Measurements from ENCODE around the gene PLB1. TPM values are rescaled to one million over a fixed set of nuclear protein-coding genes. Genes with fewer than 3 reads are reported as not detected.

Gene PLB1
- total RNA-seq, 1 donor from 2014 or later, result 0.64 TPM

- no peak overlapping the region for H3K4me3 Mint-ChIP-seq
- CTCF ChIA-PET, result no interaction called here
- H3K27ac Mint-ChIP-seq, result no peak overlapping the region
- H3K36me3 Mint-ChIP-seq (ENCODE audit: low read depth), result no peaks in the 10 kb centered on the region
- no peak for TF ChIP-seq CTCF (IDR thresholded peaks at IDR 0.05)
- POLR2A ChIA-PET, result interaction anchor here (1.1 kb wide), 1 partner anchor 123 kb away, joined by 3 read pairs; the partner anchor contains the start of gene PPP1CB
- no peaks in the 10 kb centered on the region for H3K27me3 Mint-ChIP-seq
- intact Hi-C loops (cut with micrococcal nuclease), result no loop called here
- DNase-seq (no peak), ATAC-seq (ENCODE audit: low read depth) (no peak)
- peaks cover 17% of the 10 kb centered on the region for H3K4me1 Mint-ChIP-seq
- H3K9me3 Mint-ChIP-seq, result no peaks in the 10 kb centered on the region
Measured at GRCh38 chr2:28628506-28628905, 132.6 kb downstream of the PLB1 start.

GRCh38 chr2:28628987-28629386, 133.1 kb downstream of the PLB1 start:
- ChIA-PET POLR2A (interaction anchor here (1.1 kb wide), 1 partner anchor 123 kb away, joined by 3 read pairs; the partner anchor contains the start of gene PPP1CB), CTCF (no interaction called here)
- intact Hi-C loops (cut with micrococcal nuclease), result no loop called here

GRCh38 chr2:28629910-28630309, 134.1 kb downstream of the PLB1 start:
- H3K4me1 Mint-ChIP-seq, result peaks cover 9% of the 10 kb centered on the region
- no peak overlapping the region for H3K27ac Mint-ChIP-seq
- no peaks in the 10 kb centered on the region for H3K27me3 Mint-ChIP-seq
- intact Hi-C loops (cut with micrococcal nuclease), result no loop called here
- ChIA-PET POLR2A (no interaction called here), CTCF (no interaction called here)
- no peak overlapping the region for H3K4me3 Mint-ChIP-seq
- H3K9me3 Mint-ChIP-seq, result no peaks in the 10 kb centered on the region
- no peaks in the 10 kb centered on the region for H3K36me3 Mint-ChIP-seq (ENCODE audit: low read depth)
- no peak for TF ChIP-seq CTCF (IDR thresholded peaks at IDR 0.05)
- ATAC-seq (ENCODE audit: low read depth), result no peak
- DNase-seq, result no peak

More at GRCh38 chr2:28628987-28629386, 133.1 kb downstream of the PLB1 start:
- TF ChIP-seq CTCF (IDR thresholded peaks at IDR 0.05), result no peak
- H3K27me3 Mint-ChIP-seq, result no peaks in the 10 kb centered on the region
- H3K9me3 Mint-ChIP-seq, result no peaks in the 10 kb centered on the region
- H3K4me1 Mint-ChIP-seq, result peaks cover 17% of the 10 kb centered on the region
- no peak overlapping the region for H3K27ac Mint-ChIP-seq
- no peak for ATAC-seq (ENCODE audit: low read depth)
- H3K36me3 Mint-ChIP-seq (ENCODE audit: low read depth), result no peaks in the 10 kb centered on the region
- no peak for DNase-seq
- no peak overlapping the region for H3K4me3 Mint-ChIP-seq

- peaks cover 5% of the 10 kb centered on the region for H3K4me1 Mint-ChIP-seq
- DNase-seq (no peak), ATAC-seq (ENCODE audit: low read depth) (no peak)
- ChIA-PET POLR2A (no interaction called here), CTCF (no interaction called here)
- no peak overlapping the region for H3K27ac Mint-ChIP-seq
- no peak overlapping the region for H3K4me3 Mint-ChIP-seq
- H3K27me3 Mint-ChIP-seq, result no peaks in the 10 kb centered on the region
- intact Hi-C loops (cut with micrococcal nuclease), result no loop called here
- H3K9me3 Mint-ChIP-seq, result no peaks in the 10 kb centered on the region
- H3K36me3 Mint-ChIP-seq (ENCODE audit: low read depth), result no peaks in the 10 kb centered on the region
- TF ChIP-seq CTCF (IDR thresholded peaks at IDR 0.05), result no peak
Measured at GRCh38 chr2:28630341-28630740, 134.5 kb downstream of the PLB1 start.

- no peak for TF ChIP-seq CTCF (IDR thresholded peaks at IDR 0.05)
- Mint-ChIP-seq H3K27me3 (no peaks in the 10 kb centered on the region), H3K36me3 (ENCODE audit: low read depth) (no peaks in the 10 kb centered on the region), H3K4me3 (no peak overlapping the region), H3K9me3 (no peaks in the 10 kb centered on the region), H3K27ac (no peak overlapping the region), H3K4me1 (no peaks in the 10 kb centered on the region)
- CTCF ChIA-PET, result no interaction called here
- ATAC-seq (ENCODE audit: low read depth), result no peak
- DNase-seq, result no peak
- intact Hi-C loops (cut with micrococcal nuclease), result no loop called here
- POLR2A ChIA-PET, result interaction anchor here (0.7 kb wide), 1 partner anchor 17 kb away, joined by 3 read pairs; no protein-coding TSS in a partner anchor
Measured at GRCh38 chr2:28631514-28632206, 135.8 kb downstream of the PLB1 start.
